WTC11 (cell line): ENCODE results near the gene RHBDL2. TPM values are rescaled to one million over a fixed set of nuclear protein-coding genes. Genes with fewer than 3 reads are reported as not detected.

Experiments
- ATAC-seq: fragments of 200-7000 bp; cut with Tn5 transposase; 2 replicates; pipeline ENCODE4 v1.10.0; 2021; ENCODE audit warnings: mild to moderate bottlenecking, moderate library complexity
- CTCF ChIA-PET: fragments of 300-600 bp; sonication (Branson Sonifier 250); formaldehyde crosslinking; loops from one replicate; lab custom pipeline; 2021; ENCODE audit warnings: antibody characterized with exemption; lab: Charles Lee
- POLR2A ChIA-PET: fragments of 350-600 bp; sonication (Branson Sonifier 250); formaldehyde crosslinking; loops from one replicate; lab custom pipeline; 2021; ENCODE audit warnings: antibody characterized with exemption; lab: Charles Lee
- DNase-seq: peaks from one replicate; pipeline ENCODE4 v3.0.0; 2021; ENCODE audit warnings: low spot score
- H3K27ac Mint-ChIP-seq: 2 replicates; pipeline ENCODE4 v1.8.0; 2021; ENCODE audit warnings: mixed read lengths
- H3K27me3 Mint-ChIP-seq: 2 replicates; pipeline ENCODE4 v1.8.0; 2021; ENCODE audit warnings: low read depth, mild to moderate bottlenecking, moderate library complexity, mixed read lengths
- H3K36me3 Mint-ChIP-seq: 2 replicates; pipeline ENCODE4 v1.8.0; 2021; ENCODE audit warnings: mixed read lengths
- H3K4me1 Mint-ChIP-seq: 2 replicates; pipeline ENCODE4 v1.8.0; 2022; ENCODE audit warnings: mixed read lengths
- H3K4me3 Mint-ChIP-seq: 2 replicates; pipeline ENCODE4 v1.8.0; 2021; ENCODE audit warnings: mild to moderate bottlenecking, moderate library complexity, mixed read lengths
- H3K9me3 Mint-ChIP-seq: 2 replicates; pipeline ENCODE4 v1.8.0; 2021; ENCODE audit warnings: mixed read lengths
- ATF6 ChIP-seq: sonication (generic); formaldehyde crosslinking; IDR thresholded peaks from 2 replicates; pipeline ENCODE4 v1.8.1; 2023; ENCODE audit warnings: mild to moderate bottlenecking, missing genetic modification reagents
- CBFB ChIP-seq: sonication (generic); formaldehyde crosslinking; IDR thresholded peaks from 2 replicates; pipeline ENCODE4 v1.8.1; 2022; ENCODE audit warnings: mild to moderate bottlenecking, low read depth, missing genetic modification reagents
- CREB1 ChIP-seq: sonication (generic); formaldehyde crosslinking; IDR thresholded peaks from 2 replicates; pipeline ENCODE4 v1.8.0; 2023; ENCODE audit warnings: mild to moderate bottlenecking, missing genetic modification reagents
- CREM ChIP-seq: sonication (generic); formaldehyde crosslinking; IDR thresholded peaks from 2 replicates; pipeline ENCODE4 v1.8.1; 2022; ENCODE audit warnings: mild to moderate bottlenecking, missing genetic modification reagents, moderate library complexity
- EMX1 ChIP-seq: fragments of 250-450 bp; sonication (Bioruptor Pico); IDR thresholded peaks from 2 replicates; pipeline ENCODE4 v1.8.0; 2021; ENCODE audit warnings: mild to moderate bottlenecking
- ERG ChIP-seq: fragments of 250-450 bp; sonication (Bioruptor Pico); IDR thresholded peaks from 2 replicates; pipeline ENCODE4 v1.8.0; 2021; ENCODE audit warnings: mild to moderate bottlenecking
- ETV6 ChIP-seq: sonication (generic); formaldehyde crosslinking; IDR thresholded peaks from 2 replicates; pipeline ENCODE4 v1.8.1; 2022; ENCODE audit warnings: mild to moderate bottlenecking, missing genetic modification reagents
- IRF2 ChIP-seq: sonication (generic); formaldehyde crosslinking; IDR thresholded peaks from 2 replicates; pipeline ENCODE4 v1.8.0; 2022; ENCODE audit warnings: low read depth, missing genetic modification reagents, borderline replicate concordance
- KAT7 ChIP-seq: sonication (generic); formaldehyde crosslinking; IDR thresholded peaks from 2 replicates; pipeline ENCODE4 v1.8.1; 2023; ENCODE audit warnings: missing genetic modification reagents, mild to moderate bottlenecking, borderline replicate concordance
- NR1H2 ChIP-seq: sonication (generic); formaldehyde crosslinking; IDR thresholded peaks from 2 replicates; pipeline ENCODE4 v1.9.0; 2021; ENCODE audit warnings: mild to moderate bottlenecking, moderate library complexity, missing genetic modification reagents
- SMAD4 ChIP-seq: sonication (generic); formaldehyde crosslinking; IDR thresholded peaks from 2 replicates; pipeline ENCODE4 v1.8.0; 2022; ENCODE audit warnings: mild to moderate bottlenecking, missing genetic modification reagents
- TEAD1 ChIP-seq: sonication (generic); formaldehyde crosslinking; IDR thresholded peaks from 2 replicates; pipeline ENCODE4 v1.8.0; 2022; ENCODE audit warnings: mild to moderate bottlenecking, missing genetic modification reagents
- USF1 ChIP-seq: sonication (generic); formaldehyde crosslinking; IDR thresholded peaks from 2 replicates; pipeline ENCODE4 v1.8.0; 2022; ENCODE audit warnings: mild to moderate bottlenecking, missing genetic modification reagents
- ZNF138 ChIP-seq: sonication (generic); formaldehyde crosslinking; conservative IDR thresholded peaks from 2 replicates; pipeline ENCODE4 v1.8.1; 2022; ENCODE audit warnings: mild to moderate bottlenecking, moderate library complexity, missing genetic modification reagents
- ZSCAN18 ChIP-seq: fragments of 250-450 bp; sonication (Bioruptor Pico); IDR thresholded peaks from 2 replicates; pipeline ENCODE4 v2.1.2; 2022; ENCODE audit warnings: mild to moderate bottlenecking, moderate library complexity
- total RNA-seq: library from RNA; stranded (reverse); gene quantifications from 3 replicates; pipeline ENCODE4 v1.2.3, GENCODE V29; 2021
- TF ChIP-seq, protein P1 (sequence below): sonication (generic); formaldehyde crosslinking; IDR thresholded peaks from 2 replicates; pipeline ENCODE4 v1.8.1; 2022; ENCODE audit warnings: low read depth, mild to moderate bottlenecking, moderate library complexity, missing genetic modification reagents, borderline replicate concordance
- TF ChIP-seq, protein P2 (sequence below): fragments of 200-600 bp; IDR thresholded peaks from 2 replicates; pipeline ENCODE4 v1.8.0; 2022; ENCODE audit warnings: antibody characterized with exemption
- TF ChIP-seq, protein P3 (sequence below): sonication (generic); formaldehyde crosslinking; IDR thresholded peaks from 2 replicates; pipeline ENCODE4 v1.8.1; 2022; ENCODE audit warnings: missing genetic modification reagents, borderline replicate concordance
- TF ChIP-seq, protein P4 (sequence below): sonication (generic); formaldehyde crosslinking; IDR thresholded peaks from 2 replicates; pipeline ENCODE4 v1.8.1; 2022; ENCODE audit warnings: low read depth, missing genetic modification reagents, borderline replicate concordance

The RHBDL2 gene
- total RNA-seq, 1 experiment from 2014 or later, result 0.26 TPM

GRCh38 chr1:38925391-38925790, 16.2 kb downstream of the RHBDL2 start:
- DNase-seq (no peak), ATAC-seq (no peak)
- Mint-ChIP-seq H3K27me3 (no peaks in the 10 kb centered on the region), H3K9me3 (no peaks in the 10 kb centered on the region), H3K4me3 (no peak overlapping the region), H3K4me1 (peaks cover 5% of the 10 kb centered on the region), H3K36me3 (no peaks in the 10 kb centered on the region), H3K27ac (no peak overlapping the region)
- POLR2A ChIA-PET, result no interaction called here
- TF ChIP-seq ZNF138, result no peak
- TF ChIP-seq SMAD4 (CRISPR knock-in tag), result no peak
- TF ChIP-seq KAT7, result no peak
- TF ChIP-seq NR1H2 (CRISPR knock-in tag), result no peak
- no peak for TF ChIP-seq CREB1 (CRISPR knock-in tag)
- TF ChIP-seq, protein P1, sequence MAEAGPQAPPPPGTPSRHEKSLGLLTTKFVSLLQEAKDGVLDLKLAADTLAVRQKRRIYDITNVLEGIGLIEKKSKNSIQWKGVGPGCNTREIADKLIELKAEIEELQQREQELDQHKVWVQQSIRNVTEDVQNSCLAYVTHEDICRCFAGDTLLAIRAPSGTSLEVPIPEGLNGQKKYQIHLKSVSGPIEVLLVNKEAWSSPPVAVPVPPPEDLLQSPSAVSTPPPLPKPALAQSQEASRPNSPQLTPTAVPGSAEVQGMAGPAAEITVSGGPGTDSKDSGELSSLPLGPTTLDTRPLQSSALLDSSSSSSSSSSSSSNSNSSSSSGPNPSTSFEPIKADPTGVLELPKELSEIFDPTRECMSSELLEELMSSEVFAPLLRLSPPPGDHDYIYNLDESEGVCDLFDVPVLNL, result no peak
- no peak for TF ChIP-seq ZSCAN18 (CRISPR knock-in tag)
- CTCF ChIA-PET, result no interaction called here

- ATAC-seq, result no peak
- POLR2A ChIA-PET, result no interaction called here
- CTCF ChIA-PET, result no interaction called here
- no peak for DNase-seq
- Mint-ChIP-seq H3K9me3 (no peaks in the 10 kb centered on the region), H3K27me3 (no peaks in the 10 kb centered on the region), H3K36me3 (no peaks in the 10 kb centered on the region), H3K4me3 (no peak overlapping the region), H3K4me1 (peaks cover 4% of the 10 kb centered on the region), H3K27ac (no peak overlapping the region)
- no peak for TF ChIP-seq CBFB (CRISPR knock-in tag)
- TF ChIP-seq TEAD1 (CRISPR knock-in tag), result no peak
These were observed 18.0 kb downstream of the RHBDL2 start for GRCh38 chr1:38923607-38924006.

GRCh38 chr1:38919130-38919529, 22.5 kb downstream of the RHBDL2 start:
- H3K9me3 Mint-ChIP-seq, result no peaks in the 10 kb centered on the region
- no peaks in the 10 kb centered on the region for H3K36me3 Mint-ChIP-seq
- ChIA-PET POLR2A (interaction anchor here (0.5 kb wide), 1 partner anchor 819 kb away, joined by 3 read pairs; the partner anchor contains the start of gene PPIE), CTCF (no interaction called here)
- no peak for ATAC-seq
- DNase-seq, result no peak
- H3K27me3 Mint-ChIP-seq, result no peaks in the 10 kb centered on the region
- H3K4me1 Mint-ChIP-seq, result peaks cover 4% of the 10 kb centered on the region
- no peak overlapping the region for H3K27ac Mint-ChIP-seq
- no peak overlapping the region for H3K4me3 Mint-ChIP-seq
- no peak for TF ChIP-seq ZNF138
- no peak for TF ChIP-seq ETV6 (CRISPR knock-in tag)
- no peak for TF ChIP-seq ATF6
- TF ChIP-seq, protein P2, sequence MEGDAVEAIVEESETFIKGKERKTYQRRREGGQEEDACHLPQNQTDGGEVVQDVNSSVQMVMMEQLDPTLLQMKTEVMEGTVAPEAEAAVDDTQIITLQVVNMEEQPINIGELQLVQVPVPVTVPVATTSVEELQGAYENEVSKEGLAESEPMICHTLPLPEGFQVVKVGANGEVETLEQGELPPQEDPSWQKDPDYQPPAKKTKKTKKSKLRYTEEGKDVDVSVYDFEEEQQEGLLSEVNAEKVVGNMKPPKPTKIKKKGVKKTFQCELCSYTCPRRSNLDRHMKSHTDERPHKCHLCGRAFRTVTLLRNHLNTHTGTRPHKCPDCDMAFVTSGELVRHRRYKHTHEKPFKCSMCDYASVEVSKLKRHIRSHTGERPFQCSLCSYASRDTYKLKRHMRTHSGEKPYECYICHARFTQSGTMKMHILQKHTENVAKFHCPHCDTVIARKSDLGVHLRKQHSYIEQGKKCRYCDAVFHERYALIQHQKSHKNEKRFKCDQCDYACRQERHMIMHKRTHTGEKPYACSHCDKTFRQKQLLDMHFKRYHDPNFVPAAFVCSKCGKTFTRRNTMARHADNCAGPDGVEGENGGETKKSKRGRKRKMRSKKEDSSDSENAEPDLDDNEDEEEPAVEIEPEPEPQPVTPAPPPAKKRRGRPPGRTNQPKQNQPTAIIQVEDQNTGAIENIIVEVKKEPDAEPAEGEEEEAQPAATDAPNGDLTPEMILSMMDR, result no peak
- TF ChIP-seq, all 79 proteins: peak for 0

DNA sequence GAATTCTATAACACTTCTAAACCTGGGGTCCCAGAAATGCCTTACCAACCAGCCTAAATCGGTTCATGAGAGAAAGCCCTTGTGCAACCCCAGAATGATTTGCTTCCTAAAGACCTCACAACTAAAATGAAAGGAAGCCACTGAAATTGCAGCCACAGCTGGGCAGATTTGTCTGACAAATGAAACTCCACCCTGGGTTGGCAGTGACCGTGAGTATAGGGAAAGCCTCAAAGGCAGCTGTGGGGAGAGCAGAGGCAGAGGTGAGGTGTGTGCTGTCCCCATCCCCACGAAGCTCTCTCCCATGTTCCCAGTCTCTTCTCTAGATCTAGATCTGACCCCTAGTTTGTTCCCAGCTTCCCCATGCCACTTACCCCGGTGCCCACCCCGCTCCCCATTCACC, 23.1 kb downstream of the RHBDL2 start:
- Mint-ChIP-seq H3K27me3 (no peaks in the 10 kb centered on the region), H3K27ac (no peak overlapping the region), H3K36me3 (no peaks in the 10 kb centered on the region), H3K4me1 (peaks cover 4% of the 10 kb centered on the region), H3K9me3 (no peaks in the 10 kb centered on the region), H3K4me3 (no peak overlapping the region)
- DNase-seq, result no peak
- ChIA-PET POLR2A (interaction anchor here (0.5 kb wide), 1 partner anchor 820 kb away, joined by 3 read pairs; the partner anchor contains the start of gene PPIE), CTCF (no interaction called here)
- no peak for ATAC-seq
- TF ChIP-seq CREM, result no peak
- TF ChIP-seq, protein P3, sequence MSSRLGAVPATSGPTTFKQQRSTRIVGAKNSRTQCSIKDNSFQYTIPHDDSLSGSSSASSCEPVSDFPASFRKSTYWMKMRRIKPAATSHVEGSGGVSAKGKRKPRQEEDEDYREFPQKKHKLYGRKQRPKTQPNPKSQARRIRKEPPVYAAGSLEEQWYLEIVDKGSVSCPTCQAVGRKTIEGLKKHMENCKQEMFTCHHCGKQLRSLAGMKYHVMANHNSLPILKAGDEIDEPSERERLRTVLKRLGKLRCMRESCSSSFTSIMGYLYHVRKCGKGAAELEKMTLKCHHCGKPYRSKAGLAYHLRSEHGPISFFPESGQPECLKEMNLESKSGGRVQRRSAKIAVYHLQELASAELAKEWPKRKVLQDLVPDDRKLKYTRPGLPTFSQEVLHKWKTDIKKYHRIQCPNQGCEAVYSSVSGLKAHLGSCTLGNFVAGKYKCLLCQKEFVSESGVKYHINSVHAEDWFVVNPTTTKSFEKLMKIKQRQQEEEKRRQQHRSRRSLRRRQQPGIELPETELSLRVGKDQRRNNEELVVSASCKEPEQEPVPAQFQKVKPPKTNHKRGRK (CRISPR knock-in tag), result no peak
- TF ChIP-seq USF1 (CRISPR knock-in tag), result no peak
- TF ChIP-seq EMX1, result no peak
- no peak for TF ChIP-seq ERG (CRISPR knock-in tag)
- no peak for TF ChIP-seq IRF2
- TF ChIP-seq, protein P4, sequence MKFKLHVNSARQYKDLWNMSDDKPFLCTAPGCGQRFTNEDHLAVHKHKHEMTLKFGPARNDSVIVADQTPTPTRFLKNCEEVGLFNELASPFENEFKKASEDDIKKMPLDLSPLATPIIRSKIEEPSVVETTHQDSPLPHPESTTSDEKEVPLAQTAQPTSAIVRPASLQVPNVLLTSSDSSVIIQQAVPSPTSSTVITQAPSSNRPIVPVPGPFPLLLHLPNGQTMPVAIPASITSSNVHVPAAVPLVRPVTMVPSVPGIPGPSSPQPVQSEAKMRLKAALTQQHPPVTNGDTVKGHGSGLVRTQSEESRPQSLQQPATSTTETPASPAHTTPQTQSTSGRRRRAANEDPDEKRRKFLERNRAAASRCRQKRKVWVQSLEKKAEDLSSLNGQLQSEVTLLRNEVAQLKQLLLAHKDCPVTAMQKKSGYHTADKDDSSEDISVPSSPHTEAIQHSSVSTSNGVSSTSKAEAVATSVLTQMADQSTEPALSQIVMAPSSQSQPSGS (CRISPR knock-in tag), result no peak
